WTC11 (cell line): Measurements from ENCODE around the gene CACNA1D.

Source experiments
- ATF1 ChIP-seq: sonication (generic); formaldehyde crosslinking; IDR thresholded peaks from 2 replicates; pipeline ENCODE4 v1.8.1; 2023; ENCODE audit warnings: mild to moderate bottlenecking, moderate library complexity, missing genetic modification reagents
- ATF3 ChIP-seq: sonication (generic); formaldehyde crosslinking; conservative IDR thresholded peaks from 2 replicates; pipeline ENCODE4 v1.8.1; 2022; ENCODE audit warnings: mild to moderate bottlenecking, missing genetic modification reagents
- CTCF ChIP-seq: fragments of 200-600 bp; IDR thresholded peaks from 2 replicates; pipeline ENCODE4 v1.8.0; 2022; ENCODE audit warnings: antibody characterized with exemption
- E2F5 ChIP-seq: sonication (generic); formaldehyde crosslinking; IDR thresholded peaks from 2 replicates; pipeline ENCODE4 v1.8.1; 2022; ENCODE audit warnings: mild to moderate bottlenecking, moderate library complexity, missing genetic modification reagents
- ERG ChIP-seq: fragments of 250-450 bp; sonication (Bioruptor Pico); IDR thresholded peaks from 2 replicates; pipeline ENCODE4 v1.8.0; 2021; ENCODE audit warnings: mild to moderate bottlenecking
- MLX ChIP-seq: sonication (generic); formaldehyde crosslinking; IDR thresholded peaks from 2 replicates; pipeline ENCODE4 v1.8.1; 2023; ENCODE audit warnings: mild to moderate bottlenecking, missing genetic modification reagents, moderate library complexity
- RELA ChIP-seq: sonication (generic); formaldehyde crosslinking; IDR thresholded peaks from 2 replicates; pipeline ENCODE4 v1.8.1; 2022; ENCODE audit warnings: missing genetic modification reagents, mild to moderate bottlenecking, borderline replicate concordance
- TEAD1 ChIP-seq: sonication (generic); formaldehyde crosslinking; IDR thresholded peaks from 2 replicates; pipeline ENCODE4 v1.8.0; 2022; ENCODE audit warnings: mild to moderate bottlenecking, missing genetic modification reagents
- TEAD4 ChIP-seq: sonication (generic); formaldehyde crosslinking; IDR thresholded peaks from 2 replicates; pipeline ENCODE4 v1.8.0; 2022; ENCODE audit warnings: mild to moderate bottlenecking, missing genetic modification reagents
- ZBTB43 ChIP-seq: sonication (generic); formaldehyde crosslinking; IDR thresholded peaks from 2 replicates; pipeline ENCODE4 v1.8.1; 2023; ENCODE audit warnings: mild to moderate bottlenecking, missing genetic modification reagents
- ZNF396 ChIP-seq: fragments of 250-450 bp; sonication (Bioruptor Pico); IDR thresholded peaks from 2 replicates; pipeline ENCODE4 v1.8.0; 2021; ENCODE audit warnings: mild to moderate bottlenecking, moderate library complexity, borderline replicate concordance

GRCh38 chr3:53799338-53799865 lies 305.0 kb downstream of the CACNA1D start:
- TF ChIP-seq ERG (no peak), TEAD1 (CRISPR knock-in tag) (no peak), CTCF (no peak), ATF3 (CRISPR knock-in tag) (no peak), ATF1 (no peak), ZBTB43 (CRISPR knock-in tag) (no peak), ZNF396 (CRISPR knock-in tag) (no peak), MLX (CRISPR knock-in tag) (no peak), RELA (no peak), E2F5 (CRISPR knock-in tag) (no peak), TEAD4 (no peak)
